HepG2 (cell line): ENCODE measurements around the gene PRR15L. TPM values are rescaled to one million over a fixed set of nuclear protein-coding genes. Genes with fewer than 3 reads are reported as not detected.

Experiments used
- GABPB1 ChIP-seq: IDR thresholded peaks from 2 replicates; pipeline ENCODE4 v1.6.1; 2016; ENCODE audit warnings: mild to moderate bottlenecking, missing genetic modification reagents, moderate library complexity, missing compliant biosample characterization
- JARID2 ChIP-seq: sonication (generic); formaldehyde crosslinking; IDR thresholded peaks from 2 replicates; pipeline ENCODE4 v1.8.1; 2023; ENCODE audit warnings: missing genetic modification reagents, inconsistent platforms; ENCODE audit not compliant: insufficient replicate concordance
- KAT7 ChIP-seq: IDR thresholded peaks from 2 replicates; pipeline ENCODE4 v1.6.1; 2018; ENCODE audit warnings: borderline replicate concordance, missing compliant biosample characterization
- KDM2A ChIP-seq: sonication (generic); formaldehyde crosslinking; IDR thresholded peaks from 2 replicates; pipeline ENCODE4 v1.4.0; 2020; ENCODE audit warnings: low read depth, missing genetic modification reagents, borderline replicate concordance
- KDM3A ChIP-seq: IDR thresholded peaks from 2 replicates; pipeline ENCODE4 v1.6.1; 2018; ENCODE audit warnings: low read depth, missing compliant biosample characterization
- KDM6A ChIP-seq: IDR thresholded peaks from 2 replicates; pipeline ENCODE4 v1.6.1; 2016; ENCODE audit warnings: low read depth
- KLF11 ChIP-seq: IDR thresholded peaks from 2 replicates; pipeline ENCODE4 v1.6.1; 2016; ENCODE audit warnings: missing compliant biosample characterization
- RARA ChIP-seq: IDR thresholded peaks from 2 replicates; pipeline ENCODE4 v1.6.1; 2016; ENCODE audit warnings: missing genetic modification reagents, missing compliant biosample characterization
- SMARCE1 ChIP-seq: fragments of 450-650 bp; IDR thresholded peaks from 2 replicates; pipeline ENCODE4 v1.6.1; 2017; ENCODE audit warnings: borderline replicate concordance
- SOX5 ChIP-seq: IDR thresholded peaks from 2 replicates; pipeline ENCODE4 v1.6.1; 2016; ENCODE audit warnings: borderline replicate concordance
- SP2 ChIP-seq: sonication (generic); formaldehyde crosslinking; IDR thresholded peaks from 2 replicates; pipeline ENCODE4 v1.5.1; 2020; ENCODE audit warnings: mild to moderate bottlenecking, missing genetic modification reagents
- ZBTB1 ChIP-seq: sonication (generic); formaldehyde crosslinking; IDR thresholded peaks from 2 replicates; pipeline ENCODE4 v1.4.0; 2020; ENCODE audit warnings: missing genetic modification reagents, borderline replicate concordance
- ZFX ChIP-seq: sonication (generic); formaldehyde crosslinking; IDR thresholded peaks from 2 replicates; pipeline ENCODE4 v1.4.0; 2020; ENCODE audit warnings: mild to moderate bottlenecking, low read depth, missing genetic modification reagents, moderate library complexity
- ZNF205 ChIP-seq: IDR thresholded peaks from 2 replicates; pipeline ENCODE4 v1.6.1; 2018; ENCODE audit warnings: missing biosample characterization, missing genetic modification reagents
- ZNF501 ChIP-seq: sonication (generic); formaldehyde crosslinking; IDR thresholded peaks from 2 replicates; pipeline ENCODE4 v1.5.1; 2020; ENCODE audit warnings: mild to moderate bottlenecking, moderate library complexity, missing genetic modification reagents
- ZNF678 ChIP-seq: sonication (generic); formaldehyde crosslinking; IDR thresholded peaks from 2 replicates; pipeline ENCODE4 v1.4.0; 2020; ENCODE audit warnings: mild to moderate bottlenecking, missing genetic modification reagents
- ZNF746 ChIP-seq: sonication (generic); formaldehyde crosslinking; IDR thresholded peaks from 2 replicates; pipeline ENCODE4 v1.8.0; 2022; ENCODE audit warnings: mild to moderate bottlenecking, missing genetic modification reagents
- ZNF83 ChIP-seq: sonication (generic); formaldehyde crosslinking; IDR thresholded peaks from 2 replicates; pipeline ENCODE4 v1.4.0; 2020; ENCODE audit warnings: missing genetic modification reagents, mild to moderate bottlenecking, borderline replicate concordance
- ZNF883 ChIP-seq: sonication (generic); formaldehyde crosslinking; IDR thresholded peaks from 2 replicates; pipeline ENCODE4 v1.5.1; 2020; ENCODE audit warnings: mild to moderate bottlenecking, missing genetic modification reagents; ENCODE audit errors: not compliant biosample characterization
- polyA plus RNA-seq, 8 experiments: library from polyadenylated mRNA; depleted of rRNA in 3 of 8; stranded (reverse) in 7 of 8; unstranded in 1 of 8; fragments of >200 nt; fragmentation: Illumina TruSeq in 4 of 8; extraction: Trizol in 4 of 8; gene quantifications; 2 replicates each; pipeline versions ENCODE4 v1.2.1 to v1.2.3, GENCODE V29; 2011 to 2016; ENCODE audit warnings: low read depth in 4 of 8, missing spikeins in 1 of 8, mixed read lengths in 1 of 8; ENCODE audit not compliant: insufficient read depth in 1 of 8
- total RNA-seq, 5 experiments: library from RNA; depleted of rRNA; stranded (reverse); fragments of >200 nt; fragmentation: Illumina TruSeq; extraction: Trizol; gene quantifications; 2 replicates each; pipeline ENCODE4 v1.2.3, GENCODE V29; 2016; ENCODE audit warnings: low read depth in 1 of 5
- TF ChIP-seq, protein P1 (sequence below): sonication (generic); formaldehyde crosslinking; IDR thresholded peaks from 2 replicates; pipeline ENCODE4 v1.4.0; 2020; ENCODE audit warnings: mild to moderate bottlenecking, low read depth, missing genetic modification reagents
- TF ChIP-seq, protein P2 (sequence below): sonication (generic); formaldehyde crosslinking; IDR thresholded peaks from 2 replicates; pipeline ENCODE4 v1.4.0; 2020; ENCODE audit warnings: missing genetic modification reagents
- TF ChIP-seq, protein P3 (sequence below): sonication (generic); formaldehyde crosslinking; IDR thresholded peaks from 2 replicates; pipeline ENCODE4 v1.5.1; 2020; ENCODE audit warnings: missing genetic modification reagents, mild to moderate bottlenecking, borderline replicate concordance
- TF ChIP-seq, protein P4 (sequence below), 2 experiments: fragments of 450-650 bp in 1 of 2; sonication (generic) in 1 of 2; formaldehyde crosslinking; IDR thresholded peaks; 2 replicates each; pipeline versions ENCODE4 v1.5.0 to v1.8.0; 2020 to 2022; ENCODE audit warnings: mild to moderate bottlenecking in 1 of 2, missing genetic modification reagents in 1 of 2

Gene PRR15L
- total and polyA plus RNA-seq, 2 of the 13 experiments (the other 11 are each of a cell fraction or from before 2014, with no cell fraction given) = 0.44 to 2.0 TPM

GRCh38 chr17:47970725-47971499 lies 13.2 kb upstream of the PRR15L start, which contains the start of gene CDK5RAP3 (continued):
- TF ChIP-seq KDM2A (CRISPR knock-in tag) (peak; percentile 94), ZFX (CRISPR knock-in tag) (peak; percentile 84), GABPB1 (peak; percentile 92), ZNF501 (peak; percentile 99), KDM6A (CRISPR knock-in tag) (no peak), KDM3A (CRISPR knock-in tag) (peak; percentile 97), ZNF746 (CRISPR knock-in tag) (peak; percentile 40; the same call in 1 of the 2 replicates), JARID2 (CRISPR knock-in tag) (peak; percentile 89), KLF11 (CRISPR knock-in tag) (peak; percentile 73; the same call in 1 of the 2 replicates), SOX5 (CRISPR knock-in tag) (peak; percentile 73), ZNF883 (peak; percentile 98), KAT7 (CRISPR knock-in tag) (peak; percentile 69), ZNF205 (CRISPR knock-in tag) (peak; percentile 65), SMARCE1 (no peak), SP2 (CRISPR knock-in tag) (peak; percentile 90), ZNF83 (CRISPR knock-in tag) (peak; percentile 90), ZBTB1 (CRISPR knock-in tag) (peak; percentile 81; the same call in 1 of the 2 replicates), ZNF678 (CRISPR knock-in tag) (peak; percentile 96), RARA (CRISPR knock-in tag) (0 out of 2 replicates have a peak, but pooled peaks have one; percentile 27)
- TF ChIP-seq, protein P1, sequence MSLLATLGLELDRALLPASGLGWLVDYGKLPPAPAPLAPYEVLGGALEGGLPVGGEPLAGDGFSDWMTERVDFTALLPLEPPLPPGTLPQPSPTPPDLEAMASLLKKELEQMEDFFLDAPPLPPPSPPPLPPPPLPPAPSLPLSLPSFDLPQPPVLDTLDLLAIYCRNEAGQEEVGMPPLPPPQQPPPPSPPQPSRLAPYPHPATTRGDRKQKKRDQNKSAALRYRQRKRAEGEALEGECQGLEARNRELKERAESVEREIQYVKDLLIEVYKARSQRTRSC (CRISPR knock-in tag) = peak; percentile 77; the same call in 1 of the 2 replicates
- TF ChIP-seq, protein P2, sequence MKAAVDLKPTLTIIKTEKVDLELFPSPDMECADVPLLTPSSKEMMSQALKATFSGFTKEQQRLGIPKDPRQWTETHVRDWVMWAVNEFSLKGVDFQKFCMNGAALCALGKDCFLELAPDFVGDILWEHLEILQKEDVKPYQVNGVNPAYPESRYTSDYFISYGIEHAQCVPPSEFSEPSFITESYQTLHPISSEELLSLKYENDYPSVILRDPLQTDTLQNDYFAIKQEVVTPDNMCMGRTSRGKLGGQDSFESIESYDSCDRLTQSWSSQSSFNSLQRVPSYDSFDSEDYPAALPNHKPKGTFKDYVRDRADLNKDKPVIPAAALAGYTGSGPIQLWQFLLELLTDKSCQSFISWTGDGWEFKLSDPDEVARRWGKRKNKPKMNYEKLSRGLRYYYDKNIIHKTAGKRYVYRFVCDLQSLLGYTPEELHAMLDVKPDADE (CRISPR knock-in tag) = peak; percentile 59; the same call in 1 of the 2 replicates
- TF ChIP-seq, protein P3, sequence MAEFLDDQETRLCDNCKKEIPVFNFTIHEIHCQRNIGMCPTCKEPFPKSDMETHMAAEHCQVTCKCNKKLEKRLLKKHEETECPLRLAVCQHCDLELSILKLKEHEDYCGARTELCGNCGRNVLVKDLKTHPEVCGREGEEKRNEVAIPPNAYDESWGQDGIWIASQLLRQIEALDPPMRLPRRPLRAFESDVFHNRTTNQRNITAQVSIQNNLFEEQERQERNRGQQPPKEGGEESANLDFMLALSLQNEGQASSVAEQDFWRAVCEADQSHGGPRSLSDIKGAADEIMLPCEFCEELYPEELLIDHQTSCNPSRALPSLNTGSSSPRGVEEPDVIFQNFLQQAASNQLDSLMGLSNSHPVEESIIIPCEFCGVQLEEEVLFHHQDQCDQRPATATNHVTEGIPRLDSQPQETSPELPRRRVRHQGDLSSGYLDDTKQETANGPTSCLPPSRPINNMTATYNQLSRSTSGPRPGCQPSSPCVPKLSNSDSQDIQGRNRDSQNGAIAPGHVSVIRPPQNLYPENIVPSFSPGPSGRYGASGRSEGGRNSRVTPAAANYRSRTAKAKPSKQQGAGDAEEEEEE (CRISPR knock-in tag) = peak; percentile 26; the same call in 1 of the 2 replicates
- TF ChIP-seq, protein P4, sequence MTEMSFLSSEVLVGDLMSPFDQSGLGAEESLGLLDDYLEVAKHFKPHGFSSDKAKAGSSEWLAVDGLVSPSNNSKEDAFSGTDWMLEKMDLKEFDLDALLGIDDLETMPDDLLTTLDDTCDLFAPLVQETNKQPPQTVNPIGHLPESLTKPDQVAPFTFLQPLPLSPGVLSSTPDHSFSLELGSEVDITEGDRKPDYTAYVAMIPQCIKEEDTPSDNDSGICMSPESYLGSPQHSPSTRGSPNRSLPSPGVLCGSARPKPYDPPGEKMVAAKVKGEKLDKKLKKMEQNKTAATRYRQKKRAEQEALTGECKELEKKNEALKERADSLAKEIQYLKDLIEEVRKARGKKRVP (CRISPR knock-in tag; IDR thresholded peaks at IDR 0.05) = peak in 1 of 2 experiments; percentile 64; a peak in 1 of 4 replicates
